ENCODE results near the gene GNG13. TPM values are rescaled to one million over a fixed set of nuclear protein-coding genes. Genes with fewer than 3 reads are reported as not detected.
"Not testable (repeated sequence)": the region's sequence is repeated elsewhere in the genome, so short reads cannot be mapped to it uniquely, and the experiment has no call there.

The GNG13 gene
- polyA plus RNA-seq, 3 donors: 0.12 to 0.31 TPM; not detected in 1

DNA sequence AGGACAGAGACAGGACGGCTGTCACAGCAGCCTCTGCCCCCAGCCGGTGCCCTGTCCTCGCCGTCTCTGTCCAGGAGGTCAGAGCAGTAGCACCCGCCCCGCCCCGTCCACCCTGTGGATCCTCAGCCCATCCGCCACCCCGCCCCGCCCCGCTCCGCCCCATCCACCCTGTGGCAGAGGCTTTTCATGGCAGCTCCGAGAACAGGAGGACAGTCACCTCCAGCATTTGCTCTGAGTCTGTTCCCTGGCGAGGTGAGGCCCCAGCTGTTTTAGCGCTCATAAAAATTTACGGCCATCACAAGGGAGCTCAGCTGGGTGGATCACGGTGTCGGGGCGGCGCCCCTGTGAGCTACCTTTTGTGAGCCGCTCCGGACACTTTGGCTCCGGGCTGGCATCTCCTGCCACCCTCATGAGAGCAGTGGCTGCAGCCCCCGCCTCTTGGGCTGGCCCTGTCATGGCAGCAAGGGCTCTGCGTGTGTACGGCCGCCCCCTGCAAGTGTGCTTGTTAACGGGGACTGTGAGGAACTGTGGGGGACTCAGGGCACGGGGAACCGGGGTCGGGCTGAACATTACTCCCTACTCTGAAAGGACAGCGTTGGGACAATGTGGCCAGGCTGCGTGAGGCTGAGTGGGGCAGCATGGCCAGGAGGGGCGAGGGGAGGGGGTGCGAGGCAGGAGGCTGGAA lies 32.3 kb upstream of the GNG13 start:
- no peak for DNase-seq (ENCODE audit: low read depth in 3 of 3, low spot score in 2 of 3)

- no peak for DNase-seq (ENCODE audit: low read depth in 3 of 3, low spot score in 2 of 3)
Observed at GRCh38 chr16:831571-832413, 31.3 kb upstream of the GNG13 start.

GRCh38 chr16:830871-831570 lies 30.5 kb upstream of the GNG13 start:
- DNase-seq (ENCODE audit: low read depth in 3 of 3, low spot score in 2 of 3): no peak

GRCh38 chr16:830107-830870 lies 29.8 kb upstream of the GNG13 start:
- no peak for DNase-seq (ENCODE audit: low read depth in 3 of 3, low spot score in 2 of 3)

- no peak for DNase-seq (ENCODE audit: low read depth in 3 of 3, low spot score in 2 of 3)
Observed at GRCh38 chr16:828891-829290, 28.4 kb upstream of the GNG13 start.

DNA sequence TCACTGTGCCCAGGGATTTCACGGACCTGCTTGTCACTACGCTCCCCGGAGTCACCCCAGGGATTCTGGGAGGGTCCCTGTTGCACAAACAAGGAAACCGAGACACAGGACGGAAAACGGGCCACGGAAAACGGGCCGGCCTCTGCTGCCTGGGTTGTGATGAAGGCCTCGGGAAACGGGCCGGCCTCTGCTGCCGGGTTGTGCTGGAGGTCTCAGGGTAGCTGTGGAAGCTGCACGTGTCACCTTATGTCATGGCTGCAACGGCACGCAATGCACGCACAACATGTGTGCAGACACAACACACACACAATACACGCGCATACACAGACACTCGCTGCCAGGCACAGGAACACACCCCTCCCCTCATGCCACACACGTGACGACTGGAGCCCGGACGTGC lies 27.0 kb upstream of the GNG13 start:
- DNase-seq (ENCODE audit: low read depth in 3 of 3, low spot score in 2 of 3): no peak

DNA sequence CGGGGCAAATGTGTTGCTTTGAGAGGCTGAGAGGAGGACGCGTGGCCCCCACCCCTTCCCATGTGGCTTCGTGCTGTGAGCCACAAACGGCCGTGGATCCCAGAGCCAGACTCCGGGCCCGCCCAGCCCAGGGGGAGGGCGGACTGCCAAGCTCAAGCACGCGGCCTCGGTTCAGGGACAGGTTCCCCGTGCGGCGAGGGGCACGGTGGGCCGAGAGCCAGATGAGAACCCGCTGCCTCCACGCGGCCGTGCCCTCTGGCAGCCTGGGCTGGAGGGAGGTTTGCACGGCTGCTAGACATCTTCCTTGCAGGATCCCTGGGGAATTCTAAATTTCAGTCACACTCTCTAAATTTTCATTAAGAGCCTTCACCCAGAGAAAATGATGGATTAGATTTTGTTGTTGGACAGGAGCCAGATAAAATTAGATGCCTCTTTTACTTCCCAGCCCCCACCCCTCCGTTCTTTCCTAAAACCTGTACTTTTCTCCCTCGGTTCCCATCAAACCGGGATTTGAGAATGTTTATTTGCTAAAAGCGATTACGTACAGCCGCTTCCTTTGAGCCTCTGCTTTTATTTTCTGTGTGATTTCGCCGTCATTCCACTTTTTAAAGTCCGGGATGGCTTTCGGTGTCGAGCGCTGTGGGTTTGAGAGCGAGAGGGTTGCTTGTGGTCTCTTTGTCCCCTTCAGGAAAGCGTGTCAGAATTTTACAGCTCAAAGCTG lies 25.0 kb upstream of the GNG13 start:
- DNase-seq (ENCODE audit: low read depth in 3 of 3, low spot score in 2 of 3): no peak

DNA sequence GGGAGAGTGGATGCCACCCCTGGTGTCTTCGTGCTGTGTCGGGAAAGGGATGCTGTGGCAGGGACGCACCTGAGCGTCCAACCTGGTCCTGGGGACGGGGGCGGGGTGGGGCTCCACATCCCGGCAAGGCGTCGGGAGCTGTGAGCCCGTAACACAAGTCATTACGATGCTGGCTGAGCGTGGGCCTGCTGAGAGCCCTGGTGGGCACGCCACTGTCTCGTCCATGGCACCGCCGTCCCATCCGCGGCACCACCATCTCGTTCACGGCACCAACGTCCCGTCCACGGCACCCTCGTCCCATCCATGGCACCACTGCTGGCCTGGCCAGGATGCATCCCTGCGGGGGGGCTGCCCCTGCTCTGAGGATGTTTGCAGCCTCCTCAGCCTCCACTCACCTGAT lies 24.1 kb upstream of the GNG13 start:
- no peak for DNase-seq (ENCODE audit: low read depth in 3 of 3, low spot score in 2 of 3)

DNA sequence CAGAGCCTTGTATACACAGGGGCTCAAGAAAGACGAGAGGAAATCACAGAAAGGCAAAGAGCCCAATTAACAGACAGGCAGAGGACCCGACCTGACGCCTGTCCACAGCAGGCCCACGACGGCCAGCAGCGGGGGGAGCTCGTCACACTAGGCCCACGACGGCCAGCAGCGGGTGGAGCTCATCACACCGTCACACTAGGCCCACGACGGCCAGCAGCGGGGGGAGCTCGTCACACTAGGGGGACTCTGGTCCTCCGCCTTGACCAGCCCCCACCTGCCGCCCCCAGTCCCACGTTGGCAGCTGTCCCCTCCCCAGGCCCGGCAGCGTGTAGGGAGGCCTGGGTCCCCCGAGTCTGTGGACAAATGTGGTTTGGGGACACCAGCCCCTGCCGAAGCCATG lies 23.7 kb upstream of the GNG13 start:
- no peak for DNase-seq (ENCODE audit: low read depth in 3 of 3, low spot score in 2 of 3)

DNA sequence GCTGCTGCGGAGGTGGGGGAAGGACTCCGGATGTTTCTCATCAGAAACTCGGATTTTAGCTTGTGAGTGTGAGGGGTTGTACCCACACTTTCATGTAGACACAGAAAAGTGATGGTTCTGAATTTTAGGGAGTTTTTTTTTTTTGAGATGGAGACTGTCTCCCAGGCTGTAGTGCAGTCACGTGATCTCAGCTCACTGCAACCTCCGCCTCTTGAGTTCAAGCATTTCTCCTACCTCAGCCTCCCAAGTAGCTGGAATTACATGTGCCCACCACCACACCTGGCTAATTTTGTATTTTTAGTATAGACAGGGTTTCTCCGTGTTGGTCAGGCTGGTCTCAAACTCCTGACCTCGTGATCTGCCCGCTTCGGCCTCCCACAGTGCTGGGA lies 22.4 kb upstream of the GNG13 start:
- no peak for DNase-seq (ENCODE audit: low read depth in 3 of 3, low spot score in 2 of 3)

GRCh38 chr16:822174-822908 lies 21.8 kb upstream of the GNG13 start:
- no peak for DNase-seq (ENCODE audit: low read depth in 3 of 3, low spot score in 2 of 3)

DNA sequence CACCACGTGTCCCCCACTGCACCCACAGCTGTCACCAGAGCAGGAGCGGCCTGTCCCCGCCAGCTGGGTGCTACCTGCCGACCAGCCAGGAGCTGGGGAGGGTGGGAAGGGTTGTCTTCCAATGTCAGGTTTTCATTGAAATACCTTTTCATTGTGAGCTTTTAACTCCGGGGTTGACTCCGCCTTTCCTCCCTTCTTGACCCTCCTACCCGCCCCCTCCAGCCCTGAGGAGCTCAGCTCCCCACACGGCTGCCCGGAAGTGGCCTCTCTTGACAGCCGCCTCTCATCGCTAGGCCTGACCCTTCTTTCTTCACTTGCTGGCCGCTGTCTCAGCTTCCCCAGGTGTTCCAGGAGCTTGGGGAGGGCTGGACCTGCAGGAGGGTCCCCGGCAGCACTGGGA lies 21.2 kb upstream of the GNG13 start:
- DNase-seq (ENCODE audit: low read depth in 3 of 3, low spot score in 2 of 3): no peak

DNA sequence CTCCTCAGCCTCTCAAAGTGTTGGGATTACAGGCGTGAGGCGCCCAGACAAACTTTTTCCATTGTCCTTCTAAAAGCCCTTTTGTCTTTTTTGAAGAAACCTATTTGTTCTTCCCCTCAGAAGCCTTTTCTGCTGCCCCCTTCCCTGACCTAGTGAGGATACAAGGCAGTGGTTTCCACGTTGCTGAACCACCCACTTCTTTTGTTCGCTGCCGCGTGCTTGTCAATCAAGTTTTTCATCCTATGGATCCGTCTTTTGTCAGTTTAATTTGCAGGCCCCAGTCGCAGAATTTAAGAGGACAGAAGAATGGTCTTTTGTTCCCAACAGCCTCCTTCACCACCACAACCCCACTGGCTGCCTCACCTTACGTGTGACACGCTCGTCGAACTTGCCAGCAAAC lies 20.2 kb upstream of the GNG13 start:
- DNase-seq (ENCODE audit: low read depth in 3 of 3, low spot score in 2 of 3): no peak

GRCh38 chr16:820044-820408 lies 19.5 kb upstream of the GNG13 start:
- not testable (repeated sequence) for DNase-seq (ENCODE audit: low read depth in 3 of 3, low spot score in 2 of 3)

- no peak for DNase-seq (ENCODE audit: low read depth in 3 of 3, low spot score in 2 of 3)
Observed at GRCh38 chr16:819336-820043, 19.0 kb upstream of the GNG13 start.

DNA sequence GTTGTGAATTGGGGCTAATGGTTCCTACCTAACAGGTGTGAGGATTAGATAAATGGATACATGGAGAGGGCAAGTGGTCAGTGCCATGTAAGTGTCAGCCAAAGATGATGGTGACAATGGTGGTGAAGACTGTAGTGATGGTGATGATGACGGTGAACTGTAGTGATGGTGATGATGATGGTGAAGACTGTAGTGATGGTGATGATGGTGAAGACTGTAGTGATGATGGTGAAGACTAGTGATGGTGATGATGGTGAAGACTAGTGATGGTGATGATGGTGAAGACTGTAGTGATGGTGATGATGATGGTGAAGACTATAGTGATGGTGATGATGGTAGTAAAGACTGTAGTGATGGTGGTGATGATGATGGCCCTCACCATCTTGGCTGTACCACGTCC lies 18.1 kb upstream of the GNG13 start:
- DNase-seq (ENCODE audit: low read depth in 3 of 3, low spot score in 2 of 3): no peak

- no peak for DNase-seq (ENCODE audit: low read depth in 3 of 3, low spot score in 2 of 3)
Observed at GRCh38 chr16:818132-818531, 17.6 kb upstream of the GNG13 start.

DNA sequence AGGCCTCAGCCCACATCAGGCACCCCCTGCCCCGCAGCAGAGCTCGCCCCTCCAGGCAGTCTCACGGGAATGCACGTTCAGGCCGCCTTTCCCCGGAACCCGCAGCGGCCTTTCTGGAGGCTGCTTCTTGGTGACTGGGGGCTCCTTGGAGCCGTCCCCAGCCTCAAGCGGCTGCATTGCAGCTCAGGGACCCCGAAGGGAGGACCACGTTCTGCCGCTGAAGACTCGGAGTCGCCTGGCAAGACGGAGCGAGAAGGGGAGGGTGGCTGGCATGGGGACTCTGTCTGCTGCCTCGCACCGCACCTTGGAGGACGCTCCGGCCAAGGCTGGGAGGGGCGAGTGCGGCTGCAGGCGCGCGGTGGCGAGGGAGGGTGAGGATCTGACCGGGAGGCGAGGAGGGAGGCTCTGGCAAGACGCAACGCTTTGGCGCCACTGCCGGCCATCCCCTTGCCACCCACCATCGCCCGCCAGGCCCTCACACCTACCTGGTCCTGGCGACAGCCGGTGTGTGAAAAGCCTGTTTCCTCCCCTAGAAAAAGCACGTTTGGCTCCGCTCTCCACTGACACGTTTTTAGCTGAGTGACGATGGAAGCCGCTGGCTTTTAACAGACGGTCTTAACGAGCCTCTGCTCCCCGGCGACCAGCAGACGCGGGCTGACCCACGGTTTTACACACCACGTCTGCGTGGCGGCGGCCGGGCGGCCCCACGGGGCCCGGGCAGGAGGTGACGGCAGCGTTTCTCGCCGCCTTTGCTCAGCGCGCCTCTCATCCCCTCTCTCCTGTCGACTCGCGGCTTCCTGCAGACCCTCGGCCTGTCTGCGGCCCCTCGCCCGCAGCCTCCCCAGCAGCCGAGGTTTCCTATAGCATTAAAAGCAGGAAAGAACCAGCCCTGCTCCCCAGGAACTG lies 16.7 kb upstream of the GNG13 start:
- DNase-seq (ENCODE audit: low read depth in 3 of 3, low spot score in 2 of 3): no peak
